ENCODE measurements around the gene OCRL. TPM values are rescaled to one million over a fixed set of nuclear protein-coding genes. Genes with fewer than 3 reads are reported as not detected.

The OCRL gene
- total and polyA plus RNA-seq, 2 experiments from 2014 or later, result 3.9 to 16.5 TPM

GRCh38 chrX:129557844-129558480 lies 17.9 kb downstream of the OCRL start:
- H3K27me3 ChIP-seq (ENCODE audit: insufficient read depth), result no peaks in the 10 kb centered on the region
- H3K9me2 ChIP-seq (ENCODE audit: insufficient read depth), result no peaks in the 10 kb centered on the region
- H3F3A ChIP-seq (replicated peaks; ENCODE audit: low read depth), result no peaks in the 10 kb centered on the region
- Mint-ChIP-seq H3K4me1 (no peaks in the 10 kb centered on the region), H3K4me3 (no peak overlapping the region), H3K27me3 (ENCODE audit: insufficient read depth, low read depth, poor library complexity) (no peaks in the 10 kb centered on the region), H3K36me3 (ENCODE audit: low read depth) (peaks cover 44% of the 10 kb centered on the region), H3K9me3 (no peaks in the 10 kb centered on the region), H3K27ac (no peak overlapping the region)
- no peak overlapping the region for H2AFZ ChIP-seq
- no peak overlapping the region for H3K4me3 ChIP-seq
- DNase-seq (ENCODE audit: low spot score), result no peak
- ATAC-seq, result no peak
- H3K79me2 ChIP-seq (replicated peaks; ENCODE audit: insufficient read depth), result no peaks in the 10 kb centered on the region
- no peaks in the 10 kb centered on the region for H3K4me1 ChIP-seq (ENCODE audit: insufficient read depth)
- TF ChIP-seq, protein P1, sequence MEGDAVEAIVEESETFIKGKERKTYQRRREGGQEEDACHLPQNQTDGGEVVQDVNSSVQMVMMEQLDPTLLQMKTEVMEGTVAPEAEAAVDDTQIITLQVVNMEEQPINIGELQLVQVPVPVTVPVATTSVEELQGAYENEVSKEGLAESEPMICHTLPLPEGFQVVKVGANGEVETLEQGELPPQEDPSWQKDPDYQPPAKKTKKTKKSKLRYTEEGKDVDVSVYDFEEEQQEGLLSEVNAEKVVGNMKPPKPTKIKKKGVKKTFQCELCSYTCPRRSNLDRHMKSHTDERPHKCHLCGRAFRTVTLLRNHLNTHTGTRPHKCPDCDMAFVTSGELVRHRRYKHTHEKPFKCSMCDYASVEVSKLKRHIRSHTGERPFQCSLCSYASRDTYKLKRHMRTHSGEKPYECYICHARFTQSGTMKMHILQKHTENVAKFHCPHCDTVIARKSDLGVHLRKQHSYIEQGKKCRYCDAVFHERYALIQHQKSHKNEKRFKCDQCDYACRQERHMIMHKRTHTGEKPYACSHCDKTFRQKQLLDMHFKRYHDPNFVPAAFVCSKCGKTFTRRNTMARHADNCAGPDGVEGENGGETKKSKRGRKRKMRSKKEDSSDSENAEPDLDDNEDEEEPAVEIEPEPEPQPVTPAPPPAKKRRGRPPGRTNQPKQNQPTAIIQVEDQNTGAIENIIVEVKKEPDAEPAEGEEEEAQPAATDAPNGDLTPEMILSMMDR (conservative IDR thresholded peaks at IDR 0.05; ENCODE audit: low read depth in 2 of 2), result no peak
- TF ChIP-seq STAT1 (IDR thresholded peaks at IDR 0.05; ENCODE audit: unreplicated experiment), result no peak
- TF ChIP-seq NANOG (IDR thresholded peaks at IDR 0.05; ENCODE audit: borderline replicate concordance), result no peak
- TF ChIP-seq CREB1 (CRISPR knock-in tag; IDR thresholded peaks at IDR 0.05; ENCODE audit: low read depth), result no peak
- no peak for TF ChIP-seq JUNB (IDR thresholded peaks at IDR 0.05; ENCODE audit: unreplicated experiment)
- TF ChIP-seq POLR2AphosphoS5 (IDR thresholded peaks at IDR 0.05; ENCODE audit: low read depth), result no peak
- TF ChIP-seq ZNF114 (CRISPR knock-in tag; IDR thresholded peaks at IDR 0.05), result no peak
- TF ChIP-seq, protein P2, sequence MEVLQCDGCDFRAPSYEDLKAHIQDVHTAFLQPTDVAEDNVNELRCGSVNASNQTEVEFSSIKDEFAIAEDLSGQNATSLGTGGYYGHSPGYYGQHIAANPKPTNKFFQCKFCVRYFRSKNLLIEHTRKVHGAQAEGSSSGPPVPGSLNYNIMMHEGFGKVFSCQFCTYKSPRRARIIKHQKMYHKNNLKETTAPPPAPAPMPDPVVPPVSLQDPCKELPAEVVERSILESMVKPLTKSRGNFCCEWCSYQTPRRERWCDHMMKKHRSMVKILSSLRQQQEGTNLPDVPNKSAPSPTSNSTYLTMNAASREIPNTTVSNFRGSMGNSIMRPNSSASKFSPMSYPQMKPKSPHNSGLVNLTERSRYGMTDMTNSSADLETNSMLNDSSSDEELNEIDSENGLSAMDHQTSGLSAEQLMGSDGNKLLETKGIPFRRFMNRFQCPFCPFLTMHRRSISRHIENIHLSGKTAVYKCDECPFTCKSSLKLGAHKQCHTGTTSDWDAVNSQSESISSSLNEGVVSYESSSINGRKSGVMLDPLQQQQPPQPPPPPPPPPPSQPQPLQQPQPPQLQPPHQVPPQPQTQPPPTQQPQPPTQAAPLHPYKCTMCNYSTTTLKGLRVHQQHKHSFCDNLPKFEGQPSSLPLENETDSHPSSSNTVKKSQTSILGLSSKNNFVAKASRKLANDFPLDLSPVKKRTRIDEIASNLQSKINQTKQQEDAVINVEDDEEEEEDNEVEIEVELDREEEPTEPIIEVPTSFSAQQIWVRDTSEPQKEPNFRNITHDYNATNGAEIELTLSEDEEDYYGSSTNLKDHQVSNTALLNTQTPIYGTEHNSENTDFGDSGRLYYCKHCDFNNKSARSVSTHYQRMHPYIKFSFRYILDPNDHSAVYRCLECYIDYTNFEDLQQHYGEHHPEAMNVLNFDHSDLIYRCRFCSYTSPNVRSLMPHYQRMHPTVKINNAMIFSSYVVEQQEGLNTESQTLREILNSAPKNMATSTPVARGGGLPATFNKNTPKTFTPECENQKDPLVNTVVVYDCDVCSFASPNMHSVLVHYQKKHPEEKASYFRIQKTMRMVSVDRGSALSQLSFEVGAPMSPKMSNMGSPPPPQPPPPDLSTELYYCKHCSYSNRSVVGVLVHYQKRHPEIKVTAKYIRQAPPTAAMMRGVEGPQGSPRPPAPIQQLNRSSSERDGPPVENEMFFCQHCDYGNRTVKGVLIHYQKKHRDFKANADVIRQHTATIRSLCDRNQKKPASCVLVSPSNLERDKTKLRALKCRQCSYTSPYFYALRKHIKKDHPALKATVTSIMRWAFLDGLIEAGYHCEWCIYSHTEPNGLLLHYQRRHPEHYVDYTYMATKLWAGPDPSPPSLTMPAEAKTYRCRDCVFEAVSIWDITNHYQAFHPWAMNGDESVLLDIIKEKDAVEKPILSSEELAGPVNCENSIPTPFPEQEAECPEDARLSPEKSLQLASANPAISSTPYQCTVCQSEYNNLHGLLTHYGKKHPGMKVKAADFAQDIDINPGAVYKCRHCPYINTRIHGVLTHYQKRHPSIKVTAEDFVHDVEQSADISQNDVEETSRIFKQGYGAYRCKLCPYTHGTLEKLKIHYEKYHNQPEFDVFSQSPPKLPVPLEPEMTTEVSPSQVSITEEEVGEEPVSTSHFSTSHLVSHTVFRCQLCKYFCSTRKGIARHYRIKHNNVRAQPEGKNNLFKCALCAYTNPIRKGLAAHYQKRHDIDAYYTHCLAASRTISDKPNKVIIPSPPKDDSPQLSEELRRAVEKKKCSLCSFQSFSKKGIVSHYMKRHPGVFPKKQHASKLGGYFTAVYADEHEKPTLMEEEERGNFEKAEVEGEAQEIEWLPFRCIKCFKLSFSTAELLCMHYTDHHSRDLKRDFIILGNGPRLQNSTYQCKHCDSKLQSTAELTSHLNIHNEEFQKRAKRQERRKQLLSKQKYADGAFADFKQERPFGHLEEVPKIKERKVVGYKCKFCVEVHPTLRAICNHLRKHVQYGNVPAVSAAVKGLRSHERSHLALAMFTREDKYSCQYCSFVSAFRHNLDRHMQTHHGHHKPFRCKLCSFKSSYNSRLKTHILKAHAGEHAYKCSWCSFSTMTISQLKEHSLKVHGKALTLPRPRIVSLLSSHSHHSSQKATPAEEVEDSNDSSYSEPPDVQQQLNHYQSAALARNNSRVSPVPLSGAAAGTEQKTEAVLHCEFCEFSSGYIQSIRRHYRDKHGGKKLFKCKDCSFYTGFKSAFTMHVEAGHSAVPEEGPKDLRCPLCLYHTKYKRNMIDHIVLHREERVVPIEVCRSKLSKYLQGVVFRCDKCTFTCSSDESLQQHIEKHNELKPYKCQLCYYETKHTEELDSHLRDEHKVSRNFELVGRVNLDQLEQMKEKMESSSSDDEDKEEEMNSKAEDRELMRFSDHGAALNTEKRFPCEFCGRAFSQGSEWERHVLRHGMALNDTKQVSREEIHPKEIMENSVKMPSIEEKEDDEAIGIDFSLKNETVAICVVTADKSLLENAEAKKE (CRISPR knock-in tag; IDR thresholded peaks at IDR 0.05), result no peak
- no peak for TF ChIP-seq EZH2phosphoT487 (IDR thresholded peaks at IDR 0.05; ENCODE audit: unreplicated experiment)
- no peak for TF ChIP-seq ZNF331 (CRISPR knock-in tag; IDR thresholded peaks at IDR 0.05; ENCODE audit: low read depth)
- TF ChIP-seq ETS1 (IDR thresholded peaks at IDR 0.05), result no peak
- TF ChIP-seq, protein P3, sequence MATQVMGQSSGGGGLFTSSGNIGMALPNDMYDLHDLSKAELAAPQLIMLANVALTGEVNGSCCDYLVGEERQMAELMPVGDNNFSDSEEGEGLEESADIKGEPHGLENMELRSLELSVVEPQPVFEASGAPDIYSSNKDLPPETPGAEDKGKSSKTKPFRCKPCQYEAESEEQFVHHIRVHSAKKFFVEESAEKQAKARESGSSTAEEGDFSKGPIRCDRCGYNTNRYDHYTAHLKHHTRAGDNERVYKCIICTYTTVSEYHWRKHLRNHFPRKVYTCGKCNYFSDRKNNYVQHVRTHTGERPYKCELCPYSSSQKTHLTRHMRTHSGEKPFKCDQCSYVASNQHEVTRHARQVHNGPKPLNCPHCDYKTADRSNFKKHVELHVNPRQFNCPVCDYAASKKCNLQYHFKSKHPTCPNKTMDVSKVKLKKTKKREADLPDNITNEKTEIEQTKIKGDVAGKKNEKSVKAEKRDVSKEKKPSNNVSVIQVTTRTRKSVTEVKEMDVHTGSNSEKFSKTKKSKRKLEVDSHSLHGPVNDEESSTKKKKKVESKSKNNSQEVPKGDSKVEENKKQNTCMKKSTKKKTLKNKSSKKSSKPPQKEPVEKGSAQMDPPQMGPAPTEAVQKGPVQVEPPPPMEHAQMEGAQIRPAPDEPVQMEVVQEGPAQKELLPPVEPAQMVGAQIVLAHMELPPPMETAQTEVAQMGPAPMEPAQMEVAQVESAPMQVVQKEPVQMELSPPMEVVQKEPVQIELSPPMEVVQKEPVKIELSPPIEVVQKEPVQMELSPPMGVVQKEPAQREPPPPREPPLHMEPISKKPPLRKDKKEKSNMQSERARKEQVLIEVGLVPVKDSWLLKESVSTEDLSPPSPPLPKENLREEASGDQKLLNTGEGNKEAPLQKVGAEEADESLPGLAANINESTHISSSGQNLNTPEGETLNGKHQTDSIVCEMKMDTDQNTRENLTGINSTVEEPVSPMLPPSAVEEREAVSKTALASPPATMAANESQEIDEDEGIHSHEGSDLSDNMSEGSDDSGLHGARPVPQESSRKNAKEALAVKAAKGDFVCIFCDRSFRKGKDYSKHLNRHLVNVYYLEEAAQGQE (IDR thresholded peaks at IDR 0.05; ENCODE audit: unreplicated experiment), result no peak
- no peak for TF ChIP-seq EZH2 (IDR thresholded peaks at IDR 0.05; ENCODE audit: low read depth, unreplicated experiment)
- H3K36me3 ChIP-seq (ENCODE audit: insufficient read depth), result peaks cover 9% of the 10 kb centered on the region
- no peaks in the 10 kb centered on the region for H4K20me1 ChIP-seq (replicated peaks; ENCODE audit: insufficient read depth)
- H3K27ac ChIP-seq (ENCODE audit: low read depth), result no peak overlapping the region
- no peak overlapping the region for H3K4me2 ChIP-seq
